Stimulated activated CD4-positive, alpha-beta T cell treated with anti-CD3 and anti-CD28 coated beads, TNF-alpha, amount 100 ng/mL, for 1 hour (primary cell): ENCODE data around the gene IGF2BP3.
"Not testable (repeated sequence)": the region's sequence is repeated elsewhere in the genome, so short reads cannot be mapped to it uniquely, and the experiment has no call there.

ENCODE experiments used
- DNase-seq, 3 donors: peaks; one replicate each; pipeline ENCODE4 v3.0.0-alpha.2; 2020; ENCODE audit warnings: low read depth in 3 of 3, low spot score in 1 of 3

The IGF2BP3 gene

GRCh38 chr7:23343806-23344475, 126.3 kb downstream of the IGF2BP3 start:
- DNase-seq: no peak

GRCh38 chr7:23343102-23343501, 127.2 kb downstream of the IGF2BP3 start:
- no peak for DNase-seq

GRCh38 chr7:23341846-23342598, 128.3 kb downstream of the IGF2BP3 start:
- DNase-seq: no peak

GRCh38 chr7:23338863-23339262, 131.4 kb downstream of the IGF2BP3 start:
- no peak for DNase-seq

GRCh38 chr7:23338439-23338838, 131.9 kb downstream of the IGF2BP3 start:
- no peak for DNase-seq

- no peak for DNase-seq
These were observed 132.9 kb downstream of the IGF2BP3 start for GRCh38 chr7:23337374-23337773.

GRCh38 chr7:23336799-23337283, 133.4 kb downstream of the IGF2BP3 start:
- DNase-seq: no peak

GRCh38 chr7:23336086-23336485, 134.2 kb downstream of the IGF2BP3 start:
- DNase-seq: no peak

GRCh38 chr7:23335621-23336020, 134.7 kb downstream of the IGF2BP3 start:
- no peak for DNase-seq

- no peak for DNase-seq
These were observed 135.2 kb downstream of the IGF2BP3 start for GRCh38 chr7:23335136-23335535.

- DNase-seq: no peak
These were observed 135.7 kb downstream of the IGF2BP3 start for GRCh38 chr7:23334482-23335056.

GRCh38 chr7:23333671-23334246, 136.5 kb downstream of the IGF2BP3 start:
- no peak for DNase-seq

- DNase-seq: no peak
These were observed 137.2 kb downstream of the IGF2BP3 start for GRCh38 chr7:23332910-23333612.

- no peak for DNase-seq
These were observed 138.1 kb downstream of the IGF2BP3 start for GRCh38 chr7:23332193-23332592.

GRCh38 chr7:23331132-23331531, 139.2 kb downstream of the IGF2BP3 start:
- no peak for DNase-seq

- DNase-seq: no peak
These were observed 154.9 kb downstream of the IGF2BP3 start for GRCh38 chr7:23315366-23315765.

- DNase-seq: not testable (repeated sequence)
These were observed 158.2 kb downstream of the IGF2BP3 start for GRCh38 chr7:23312141-23312540.

GRCh38 chr7:23308754-23309153, 161.5 kb downstream of the IGF2BP3 start:
- DNase-seq: no peak

GRCh38 chr7:23306936-23307521, 163.3 kb downstream of the IGF2BP3 start:
- DNase-seq: no peak

- no peak for DNase-seq
These were observed 170.5 kb downstream of the IGF2BP3 start for GRCh38 chr7:23299770-23300300.
